ENCODE results near the gene TMC6.

Gene TMC6

GRCh38 chr17:78130437-78131101 lies 2.0 kb upstream of the TMC6 start, which contains the start of gene TMC8:
Gene TMC8, plus strand, starts transcription at chr17:78130771. Its CDS starts 818 bp downstream, at chr17:78131589.
- H3K4me1 ChIP-seq (ENCODE audit: control insufficient read depth, low read length) = peaks cover 83% of the 10 kb centered on the region
- peaks cover 71% of the 10 kb centered on the region for H3K36me3 ChIP-seq (ENCODE audit: control insufficient read depth, low read length)
- H3K9me3 ChIP-seq (ENCODE audit: control insufficient read depth, insufficient read depth, low read length) = no peaks in the 10 kb centered on the region
- no peaks in the 10 kb centered on the region for H3K9me2 ChIP-seq (replicated peaks; ENCODE audit: control insufficient read depth, low read length)
- peak within 1 kb of the TSS; percentile 99 for H3K4me2 ChIP-seq (ENCODE audit: low read length)
- H3K4me3 ChIP-seq (ENCODE audit: low read length) = peak within 1 kb of the TSS; percentile 95
- TF ChIP-seq CTCF (IDR thresholded peaks at IDR 0.05; ENCODE audit: low read depth, low read length, poor library complexity, severe bottlenecking) = no peak
- TF ChIP-seq EZH2phosphoT487 (IDR thresholded peaks at IDR 0.05; ENCODE audit: borderline replicate concordance, low read length) = no peak
- peaks cover 3% of the 10 kb centered on the region; the same call in 1 of the 2 replicates for H4K20me1 ChIP-seq (ENCODE audit: control insufficient read depth, insufficient read depth, low read depth, low read length)
- H3K27me3 ChIP-seq (ENCODE audit: control insufficient read depth, low read length) = no peaks in the 10 kb centered on the region
- peak within 1 kb of the TSS; percentile 90 for H3K27ac ChIP-seq (ENCODE audit: low read depth, low read length)
- peaks cover 17% of the 10 kb centered on the region for H3F3A ChIP-seq (ENCODE audit: control insufficient read depth, insufficient read depth)
- peaks cover 86% of the 10 kb centered on the region for H3K79me2 ChIP-seq (ENCODE audit: control insufficient read depth, low read length)

DNA sequence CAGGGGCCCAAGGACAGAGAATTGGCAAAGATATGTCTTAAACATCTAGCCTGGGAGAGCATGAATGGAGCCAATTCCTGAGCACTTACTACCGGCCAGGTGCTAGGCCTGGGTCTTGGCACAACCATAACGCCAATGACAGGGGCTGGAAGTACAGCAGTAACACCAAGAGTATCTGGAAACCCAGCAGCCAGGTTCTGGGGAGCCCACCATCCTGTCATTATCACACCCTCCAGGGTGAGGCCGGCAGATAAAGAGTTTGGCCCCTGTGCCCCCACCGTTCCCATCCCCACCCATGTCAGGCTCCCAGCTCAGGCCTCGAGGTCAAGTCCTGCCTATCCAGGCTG lies 1.5 kb upstream of the TMC6 start:
- peak overlapping the region; percentile 90 for H3K27ac ChIP-seq (ENCODE audit: low read depth, low read length)
- H3K9me2 ChIP-seq (replicated peaks; ENCODE audit: control insufficient read depth, low read length) = no peaks in the 10 kb centered on the region
- H3K79me2 ChIP-seq (ENCODE audit: control insufficient read depth, low read length) = peaks cover 89% of the 10 kb centered on the region
- H3F3A ChIP-seq (ENCODE audit: control insufficient read depth, insufficient read depth) = peaks cover 17% of the 10 kb centered on the region
- H3K36me3 ChIP-seq (ENCODE audit: control insufficient read depth, low read length) = peaks cover 71% of the 10 kb centered on the region
- no peaks in the 10 kb centered on the region for H3K9me3 ChIP-seq (ENCODE audit: control insufficient read depth, insufficient read depth, low read length)
- peak overlapping the region; percentile 95 for H3K4me3 ChIP-seq (ENCODE audit: low read length)
- H3K4me2 ChIP-seq (ENCODE audit: low read length) = peak overlapping the region; percentile 99
- peaks cover 3% of the 10 kb centered on the region; the same call in 1 of the 2 replicates for H4K20me1 ChIP-seq (ENCODE audit: control insufficient read depth, insufficient read depth, low read depth, low read length)
- H3K4me1 ChIP-seq (ENCODE audit: control insufficient read depth, low read length) = peaks cover 83% of the 10 kb centered on the region
- H3K27me3 ChIP-seq (ENCODE audit: control insufficient read depth, low read length) = no peaks in the 10 kb centered on the region
- TF ChIP-seq CTCF (IDR thresholded peaks at IDR 0.05; ENCODE audit: low read depth, low read length, poor library complexity, severe bottlenecking) (no peak), EZH2phosphoT487 (IDR thresholded peaks at IDR 0.05; ENCODE audit: borderline replicate concordance, low read length) (no peak)

- Histone ChIP-seq H3K4me3 (ENCODE audit: low read length) (peak overlapping the region; percentile 95), H3K9me2 (replicated peaks; ENCODE audit: control insufficient read depth, low read length) (no peaks in the 10 kb centered on the region), H3K79me2 (ENCODE audit: control insufficient read depth, low read length) (peaks cover 89% of the 10 kb centered on the region), H4K20me1 (ENCODE audit: control insufficient read depth, insufficient read depth, low read depth, low read length) (peaks cover under 1% of the 10 kb centered on the region; the same call in 1 of the 2 replicates), H3K36me3 (ENCODE audit: control insufficient read depth, low read length) (peaks cover 70% of the 10 kb centered on the region), H3F3A (ENCODE audit: control insufficient read depth, insufficient read depth) (peaks cover 17% of the 10 kb centered on the region), H3K4me1 (ENCODE audit: control insufficient read depth, low read length) (peaks cover 83% of the 10 kb centered on the region), H3K27me3 (ENCODE audit: control insufficient read depth, low read length) (no peaks in the 10 kb centered on the region), H3K4me2 (ENCODE audit: low read length) (peak overlapping the region; percentile 99), H3K9me3 (ENCODE audit: control insufficient read depth, insufficient read depth, low read length) (no peaks in the 10 kb centered on the region), H3K27ac (ENCODE audit: low read depth, low read length) (peak overlapping the region; percentile 90)
- TF ChIP-seq CTCF (IDR thresholded peaks at IDR 0.05; ENCODE audit: low read depth, low read length, poor library complexity, severe bottlenecking) (no peak), EZH2phosphoT487 (IDR thresholded peaks at IDR 0.05; ENCODE audit: borderline replicate concordance, low read length) (no peak)
Measured at GRCh38 chr17:78129351-78130089, 965 bp upstream of the TMC6 start.
